Panc1 (cell line): ENCODE data around the gene OGG1. TPM values are rescaled to one million over a fixed set of nuclear protein-coding genes. Genes with fewer than 3 reads are reported as not detected.

Experiments
- ATAC-seq: fragments of 200-7000 bp; cut with Tn5 transposase; 2 replicates; pipeline ENCODE4 v1.9.1; 2020; ENCODE audit warnings: mild to moderate bottlenecking, moderate library complexity
- BruUV-seq: library from RNA; stranded (reverse); fragments of 400-500 nt; replicated peaks from 2 replicates; lab custom pipeline; 2021; lab: Mats Ljungman, UMichigan
- CTCF ChIA-PET: fragments of 300-600 bp; sonication (Branson Sonifier 250); formaldehyde crosslinking; loops from one replicate; lab custom pipeline; 2022; ENCODE audit warnings: antibody characterized with exemption; lab: Charles Lee
- POLR2A ChIA-PET: fragments of 300-600 bp; sonication (Branson Sonifier 250); formaldehyde crosslinking; loops from one replicate; lab custom pipeline; 2022; ENCODE audit warnings: antibody characterized with exemption; lab: Charles Lee
- DNase-seq: peaks from one replicate; pipeline ENCODE4 v3.0.0-alpha.2; 2010; ENCODE audit warnings: low read depth, low spot score
- H3K27ac ChIP-seq: 2 replicates; pipeline ENCODE4 v1.5.1; 2011; ENCODE audit warnings: mild to moderate bottlenecking, low read length, inconsistent platforms
- H3K27me3 ChIP-seq: fragments of 200-500 bp; sonication (Bioruptor generic); 2 replicates; pipeline ENCODE4 v1.6.0; 2014; ENCODE audit warnings: low read length, inconsistent platforms; ENCODE audit not compliant: control insufficient read depth, insufficient read depth
- H3K36me3 ChIP-seq: fragments of 200-500 bp; sonication (Bioruptor generic); 2 replicates; pipeline ENCODE4 v1.5.1; 2014; ENCODE audit warnings: inconsistent platforms, mild to moderate bottlenecking, low read length, moderate library complexity; ENCODE audit not compliant: control insufficient read depth, insufficient read depth
- H3K4me1 ChIP-seq: 2 replicates; pipeline ENCODE4 v1.5.1; 2011; ENCODE audit warnings: inconsistent platforms, mild to moderate bottlenecking, low read length, moderate library complexity; ENCODE audit not compliant: control insufficient read depth, insufficient read depth
- H3K4me3 ChIP-seq, 2 experiments: 2 replicates each; pipeline ENCODE4 v1.5.1; 2011 to 2012; ENCODE audit warnings: low read depth in 2 of 2, low read length in 2 of 2, mild to moderate bottlenecking in 2 of 2, inconsistent platforms in 1 of 2, moderate library complexity in 1 of 2
- H3K9me3 ChIP-seq: fragments of 200-500 bp; sonication (Bioruptor generic); 2 replicates; pipeline ENCODE4 v1.5.1; 2014; ENCODE audit warnings: low read depth, mild to moderate bottlenecking, inconsistent platforms, low read length, moderate library complexity; ENCODE audit not compliant: control insufficient read depth, insufficient read depth
- POLR2AphosphoS5 ChIP-seq: IDR thresholded peaks from 2 replicates; pipeline ENCODE4 v1.6.1; 2012; ENCODE audit warnings: mild to moderate bottlenecking, low read depth, low read length, moderate library complexity
- SIN3A ChIP-seq: IDR thresholded peaks from 2 replicates; pipeline ENCODE4 v1.6.1; 2012; ENCODE audit warnings: low read depth, mild to moderate bottlenecking, low read length, moderate library complexity, borderline replicate concordance; ENCODE audit not compliant: insufficient read depth
- TCF7L2 ChIP-seq: IDR thresholded peaks from 2 replicates; pipeline ENCODE4 v1.6.1; 2011; ENCODE audit warnings: mild to moderate bottlenecking, low read depth, low read length, inconsistent platforms
- in situ Hi-C: cut with HindIII; loops from 2 replicates; pipeline ENCODE4 v1.10.0; 2016; ENCODE audit warnings: low sequenced_read_pairs, low pct_unique_long_range_greater_than_20kb
- intact Hi-C: fragments of 100-400 bp; cut with micrococcal nuclease; formaldehyde crosslinking; loops from one replicate; pipeline ENCODE4 v1.10.0; 2022; ENCODE audit not compliant: unreplicated experiment
- total RNA-seq: library from RNA; stranded (reverse); gene quantifications from one replicate; pipeline ENCODE4 v1.2.1, GENCODE V29; 2021; ENCODE audit not compliant: unreplicated experiment
- TF ChIP-seq, protein P1 (sequence below): fragments of 450-650 bp; IDR thresholded peaks from 2 replicates; pipeline ENCODE4 v1.5.1; 2017; ENCODE audit warnings: mild to moderate bottlenecking
- TF ChIP-seq, protein P2 (sequence below), 2 experiments: IDR thresholded peaks; 2 replicates each; pipeline ENCODE4 v1.6.1; 2011 to 2012; ENCODE audit warnings: low read depth in 2 of 2, control low read depth in 1 of 2, low read length in 1 of 2, mild to moderate bottlenecking in 1 of 2, moderate library complexity in 1 of 2; ENCODE audit not compliant: insufficient read depth in 1 of 2

Gene OGG1
- total RNA-seq, 1 experiment from 2014 or later: 32.5 TPM

DNA sequence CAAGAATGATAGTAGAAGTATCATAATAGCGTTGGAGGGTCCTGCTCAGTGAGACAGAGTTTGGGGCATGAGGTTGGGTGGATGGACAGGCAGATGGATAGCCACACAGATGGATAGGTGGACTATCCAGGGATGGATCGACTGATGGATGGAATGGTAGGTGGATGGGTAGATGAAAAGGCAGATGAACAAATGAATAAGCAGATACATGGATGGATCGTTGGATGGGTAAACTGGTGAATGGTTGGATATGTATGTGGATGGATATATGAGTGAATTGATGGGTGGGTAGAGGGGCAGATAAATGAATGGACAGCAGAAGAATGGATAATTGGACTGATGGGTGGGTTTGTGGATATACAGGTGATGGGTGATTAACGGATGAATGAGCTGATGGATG lies 36.6 kb upstream of the OGG1 start:
- in situ Hi-C loops (no loop called here), intact Hi-C loops (no loop called here)
- ChIA-PET CTCF (no interaction called here), POLR2A (no interaction called here)
- no peak overlapping the region for H3K27ac ChIP-seq
- ATAC-seq (no peak), DNase-seq (no peak)
- no peaks in the 10 kb centered on the region for H3K9me3 ChIP-seq
- H3K4me1 ChIP-seq: 0 out of 2 replicates have a peak, but pooled peaks cover 4% of the 10 kb centered on the region
- BruUV-seq: no TSS peak
- H3K4me3 ChIP-seq: no peak overlapping the region
- no peaks in the 10 kb centered on the region for H3K36me3 ChIP-seq
- peaks cover 4% of the 10 kb centered on the region for H3K27me3 ChIP-seq
- no peak for TF ChIP-seq TCF7L2
- TF ChIP-seq, protein P1, sequence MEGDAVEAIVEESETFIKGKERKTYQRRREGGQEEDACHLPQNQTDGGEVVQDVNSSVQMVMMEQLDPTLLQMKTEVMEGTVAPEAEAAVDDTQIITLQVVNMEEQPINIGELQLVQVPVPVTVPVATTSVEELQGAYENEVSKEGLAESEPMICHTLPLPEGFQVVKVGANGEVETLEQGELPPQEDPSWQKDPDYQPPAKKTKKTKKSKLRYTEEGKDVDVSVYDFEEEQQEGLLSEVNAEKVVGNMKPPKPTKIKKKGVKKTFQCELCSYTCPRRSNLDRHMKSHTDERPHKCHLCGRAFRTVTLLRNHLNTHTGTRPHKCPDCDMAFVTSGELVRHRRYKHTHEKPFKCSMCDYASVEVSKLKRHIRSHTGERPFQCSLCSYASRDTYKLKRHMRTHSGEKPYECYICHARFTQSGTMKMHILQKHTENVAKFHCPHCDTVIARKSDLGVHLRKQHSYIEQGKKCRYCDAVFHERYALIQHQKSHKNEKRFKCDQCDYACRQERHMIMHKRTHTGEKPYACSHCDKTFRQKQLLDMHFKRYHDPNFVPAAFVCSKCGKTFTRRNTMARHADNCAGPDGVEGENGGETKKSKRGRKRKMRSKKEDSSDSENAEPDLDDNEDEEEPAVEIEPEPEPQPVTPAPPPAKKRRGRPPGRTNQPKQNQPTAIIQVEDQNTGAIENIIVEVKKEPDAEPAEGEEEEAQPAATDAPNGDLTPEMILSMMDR: no peak
- no peak for TF ChIP-seq SIN3A
- TF ChIP-seq, protein P2, sequence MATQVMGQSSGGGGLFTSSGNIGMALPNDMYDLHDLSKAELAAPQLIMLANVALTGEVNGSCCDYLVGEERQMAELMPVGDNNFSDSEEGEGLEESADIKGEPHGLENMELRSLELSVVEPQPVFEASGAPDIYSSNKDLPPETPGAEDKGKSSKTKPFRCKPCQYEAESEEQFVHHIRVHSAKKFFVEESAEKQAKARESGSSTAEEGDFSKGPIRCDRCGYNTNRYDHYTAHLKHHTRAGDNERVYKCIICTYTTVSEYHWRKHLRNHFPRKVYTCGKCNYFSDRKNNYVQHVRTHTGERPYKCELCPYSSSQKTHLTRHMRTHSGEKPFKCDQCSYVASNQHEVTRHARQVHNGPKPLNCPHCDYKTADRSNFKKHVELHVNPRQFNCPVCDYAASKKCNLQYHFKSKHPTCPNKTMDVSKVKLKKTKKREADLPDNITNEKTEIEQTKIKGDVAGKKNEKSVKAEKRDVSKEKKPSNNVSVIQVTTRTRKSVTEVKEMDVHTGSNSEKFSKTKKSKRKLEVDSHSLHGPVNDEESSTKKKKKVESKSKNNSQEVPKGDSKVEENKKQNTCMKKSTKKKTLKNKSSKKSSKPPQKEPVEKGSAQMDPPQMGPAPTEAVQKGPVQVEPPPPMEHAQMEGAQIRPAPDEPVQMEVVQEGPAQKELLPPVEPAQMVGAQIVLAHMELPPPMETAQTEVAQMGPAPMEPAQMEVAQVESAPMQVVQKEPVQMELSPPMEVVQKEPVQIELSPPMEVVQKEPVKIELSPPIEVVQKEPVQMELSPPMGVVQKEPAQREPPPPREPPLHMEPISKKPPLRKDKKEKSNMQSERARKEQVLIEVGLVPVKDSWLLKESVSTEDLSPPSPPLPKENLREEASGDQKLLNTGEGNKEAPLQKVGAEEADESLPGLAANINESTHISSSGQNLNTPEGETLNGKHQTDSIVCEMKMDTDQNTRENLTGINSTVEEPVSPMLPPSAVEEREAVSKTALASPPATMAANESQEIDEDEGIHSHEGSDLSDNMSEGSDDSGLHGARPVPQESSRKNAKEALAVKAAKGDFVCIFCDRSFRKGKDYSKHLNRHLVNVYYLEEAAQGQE (IDR thresholded peaks at IDR 0.05; ENCODE audit: insufficient read depth in 1 of 2, low read depth in 2 of 2, low read length in 1 of 2): no peak
- no peak for TF ChIP-seq POLR2AphosphoS5

DNA sequence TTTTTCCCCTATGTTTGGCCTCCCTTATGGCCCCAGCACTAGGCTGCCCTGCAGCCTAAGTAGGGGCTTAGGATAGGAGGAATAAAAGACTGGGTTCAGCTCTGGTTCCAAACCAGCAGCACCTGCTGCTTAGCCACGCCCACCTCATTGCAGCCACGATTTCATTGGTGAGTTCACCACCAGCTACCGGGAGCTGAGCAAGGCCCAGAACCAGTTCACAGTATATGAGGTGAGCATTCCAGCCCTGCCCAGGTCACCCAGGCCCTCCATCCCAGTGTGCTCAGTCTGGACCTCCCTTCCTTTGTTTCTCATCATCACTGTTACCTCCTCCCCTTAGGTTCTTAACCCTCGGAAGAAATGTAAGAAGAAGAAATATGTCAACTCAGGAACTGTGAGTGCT lies 34.6 kb upstream of the OGG1 start:
- Histone ChIP-seq H3K27me3 (peaks cover 4% of the 10 kb centered on the region), H3K27ac (no peak overlapping the region), H3K4me1 (0 out of 2 replicates have a peak, but pooled peaks cover 4% of the 10 kb centered on the region), H3K9me3 (no peaks in the 10 kb centered on the region), H3K4me3 (no peak overlapping the region), H3K36me3 (no peaks in the 10 kb centered on the region)
- DNase-seq: no peak
- in situ Hi-C loops: no loop called here
- POLR2A ChIA-PET: no interaction called here
- 0 out of 2 replicates have a peak, but pooled peaks have one; percentile 37 for ATAC-seq
- intact Hi-C loops: no loop called here
- TF ChIP-seq, protein P2 (IDR thresholded peaks at IDR 0.05; ENCODE audit: insufficient read depth in 1 of 2, low read depth in 2 of 2, low read length in 1 of 2): no peak
- TF ChIP-seq POLR2AphosphoS5: no peak
- no peak for TF ChIP-seq TCF7L2
- no peak for TF ChIP-seq SIN3A
- TF ChIP-seq, protein P1: no peak
- CTCF ChIA-PET: no interaction called here
- no TSS peak for BruUV-seq
